GM20000 (cell line): ENCODE measurements around the gene TMEM86A.

Experiments used
- DNase-seq: peaks from one replicate; pipeline ENCODE4 v3.0.0; 2012; ENCODE audit warnings: low spot score
- CTCF ChIP-seq: IDR thresholded peaks from 2 replicates; pipeline ENCODE4 v1.5.1; 2012; ENCODE audit warnings: mild to moderate bottlenecking, control low read depth; ENCODE audit errors: extremely low read depth, missing control alignments

TMEM86A gene

GRCh38 chr11:18729426-18729825, 30.8 kb downstream of the TMEM86A start:
- no peak for DNase-seq
- no peak for TF ChIP-seq CTCF

- no peak for DNase-seq
- no peak for TF ChIP-seq CTCF
Measured at GRCh38 chr11:18730020-18730419, 31.4 kb downstream of the TMEM86A start.

- no peak for DNase-seq
- no peak for TF ChIP-seq CTCF
Measured at GRCh38 chr11:18731441-18731840, 32.9 kb downstream of the TMEM86A start.

GRCh38 chr11:18731949-18732821, 33.6 kb downstream of the TMEM86A start:
- peak; percentile 91 for TF ChIP-seq CTCF
- DNase-seq: peak; percentile 83

- no peak for DNase-seq
- no peak for TF ChIP-seq CTCF
Measured at GRCh38 chr11:18733202-18733601, 34.6 kb downstream of the TMEM86A start.

GRCh38 chr11:18736590-18737148, 38.1 kb downstream of the TMEM86A start:
- no peak for TF ChIP-seq CTCF
- no peak for DNase-seq

GRCh38 chr11:18737642-18738041, 39.1 kb downstream of the TMEM86A start:
- DNase-seq: no peak
- no peak for TF ChIP-seq CTCF
